Measurements from ENCODE around the gene LZTS3.
"Not testable (repeated sequence)": the region's sequence is repeated elsewhere in the genome, so short reads cannot be mapped to it uniquely, and the experiment has no call there.

The LZTS3 gene

DNA sequence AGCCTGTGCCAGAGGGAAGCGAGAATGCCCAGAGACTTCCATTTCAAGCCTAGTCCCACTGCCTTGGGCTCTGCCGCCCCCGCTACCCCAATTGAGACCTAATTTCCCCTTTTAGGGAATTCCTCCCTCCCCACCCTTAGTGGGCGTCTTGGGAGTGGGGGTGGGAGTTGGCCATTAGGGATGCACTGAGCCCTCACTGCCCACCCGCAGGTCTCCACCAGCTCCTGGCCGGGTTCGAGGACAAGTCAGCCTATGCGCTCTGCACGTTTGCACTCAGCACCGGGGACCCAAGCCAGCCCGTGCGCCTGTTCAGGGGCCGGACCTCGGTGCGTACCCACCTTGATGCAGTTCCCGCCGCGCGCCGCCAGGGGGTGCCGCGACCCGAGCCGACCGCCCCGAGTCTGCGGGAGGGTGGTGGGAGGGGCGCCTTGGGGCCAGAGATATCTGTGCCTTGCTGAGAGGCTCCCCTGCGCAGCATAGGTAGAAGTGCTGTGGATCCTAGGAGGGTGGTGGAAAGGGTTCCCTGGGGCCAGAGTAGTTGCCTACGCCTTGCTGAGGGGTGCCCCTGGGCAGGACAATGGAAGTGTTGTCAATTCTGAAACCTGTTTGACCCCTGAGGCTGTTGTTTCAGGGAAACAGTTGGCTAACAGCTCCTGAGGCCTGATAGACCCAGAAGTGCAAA, 45.1 kb upstream of the LZTS3 start:
- TF ChIP-seq ZNF70 (CRISPR knock-in tag; IDR thresholded peaks at IDR 0.05), result no peak
- no peak for TF ChIP-seq TSHZ2 (CRISPR knock-in tag; IDR thresholded peaks at IDR 0.05)
- TF ChIP-seq GLIS3 (CRISPR knock-in tag; IDR thresholded peaks at IDR 0.05), result no peak
- TF ChIP-seq CSDC2 (CRISPR knock-in tag; IDR thresholded peaks at IDR 0.05), result no peak
- no peak for TF ChIP-seq RARB (CRISPR knock-in tag; IDR thresholded peaks at IDR 0.05)
- no peak for TF ChIP-seq SNAI2 (CRISPR knock-in tag; IDR thresholded peaks at IDR 0.05)
- TF ChIP-seq ISL1 (CRISPR knock-in tag; IDR thresholded peaks at IDR 0.05), result no peak
- no peak for TF ChIP-seq OSR1 (CRISPR knock-in tag; IDR thresholded peaks at IDR 0.05)
- no peak for TF ChIP-seq ZNF8 (CRISPR knock-in tag; IDR thresholded peaks at IDR 0.05)
- TF ChIP-seq TOX (CRISPR knock-in tag; IDR thresholded peaks at IDR 0.05; ENCODE audit: borderline replicate concordance), result no peak
- no peak for TF ChIP-seq ZC3H10 (CRISPR knock-in tag; IDR thresholded peaks at IDR 0.05)
- TF ChIP-seq, protein P1, sequence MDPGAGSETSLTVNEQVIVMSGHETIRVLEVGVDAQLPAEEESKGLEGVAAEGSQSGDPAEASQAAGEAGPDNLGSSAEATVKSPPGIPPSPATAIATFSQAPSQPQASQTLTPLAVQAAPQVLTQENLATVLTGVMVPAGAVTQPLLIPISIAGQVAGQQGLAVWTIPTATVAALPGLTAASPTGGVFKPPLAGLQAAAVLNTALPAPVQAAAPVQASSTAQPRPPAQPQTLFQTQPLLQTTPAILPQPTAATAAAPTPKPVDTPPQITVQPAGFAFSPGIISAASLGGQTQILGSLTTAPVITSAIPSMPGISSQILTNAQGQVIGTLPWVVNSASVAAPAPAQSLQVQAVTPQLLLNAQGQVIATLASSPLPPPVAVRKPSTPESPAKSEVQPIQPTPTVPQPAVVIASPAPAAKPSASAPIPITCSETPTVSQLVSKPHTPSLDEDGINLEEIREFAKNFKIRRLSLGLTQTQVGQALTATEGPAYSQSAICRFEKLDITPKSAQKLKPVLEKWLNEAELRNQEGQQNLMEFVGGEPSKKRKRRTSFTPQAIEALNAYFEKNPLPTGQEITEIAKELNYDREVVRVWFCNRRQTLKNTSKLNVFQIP (CRISPR knock-in tag; IDR thresholded peaks at IDR 0.05; ENCODE audit: borderline replicate concordance, low read depth), result no peak
- TF ChIP-seq ESRRG (CRISPR knock-in tag; IDR thresholded peaks at IDR 0.05), result no peak
- TF ChIP-seq ZNF565 (CRISPR knock-in tag; conservative IDR thresholded peaks at IDR 0.05; ENCODE audit: low read depth), result no peak
- peak; percentile 95 for ATAC-seq

GRCh38 chr20:3215359-3215917, 42.1 kb upstream of the LZTS3 start:
- ATAC-seq, result not testable (repeated sequence)

DNA sequence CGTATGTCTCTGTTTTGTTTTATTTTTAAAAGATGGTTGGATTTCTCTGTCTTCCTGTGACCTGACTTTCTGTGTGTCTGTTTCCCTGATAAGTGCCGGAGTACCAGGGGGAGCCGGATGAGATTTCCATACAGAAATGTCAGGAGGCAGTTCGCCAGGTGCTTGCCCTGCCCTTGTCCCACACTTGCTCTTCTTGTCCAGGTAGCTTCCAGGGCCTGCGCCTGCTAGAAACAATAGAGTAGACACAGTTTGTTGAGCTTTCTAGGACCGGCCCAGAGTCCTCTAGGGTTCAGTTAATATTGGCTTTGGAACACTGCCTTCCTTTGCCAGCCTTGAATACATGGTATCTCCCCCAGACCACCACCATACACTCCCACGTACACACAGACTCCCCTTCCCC, 39.9 kb upstream of the LZTS3 start:
- no peak for TF ChIP-seq ESRRG (CRISPR knock-in tag; IDR thresholded peaks at IDR 0.05)
- TF ChIP-seq, protein P2, sequence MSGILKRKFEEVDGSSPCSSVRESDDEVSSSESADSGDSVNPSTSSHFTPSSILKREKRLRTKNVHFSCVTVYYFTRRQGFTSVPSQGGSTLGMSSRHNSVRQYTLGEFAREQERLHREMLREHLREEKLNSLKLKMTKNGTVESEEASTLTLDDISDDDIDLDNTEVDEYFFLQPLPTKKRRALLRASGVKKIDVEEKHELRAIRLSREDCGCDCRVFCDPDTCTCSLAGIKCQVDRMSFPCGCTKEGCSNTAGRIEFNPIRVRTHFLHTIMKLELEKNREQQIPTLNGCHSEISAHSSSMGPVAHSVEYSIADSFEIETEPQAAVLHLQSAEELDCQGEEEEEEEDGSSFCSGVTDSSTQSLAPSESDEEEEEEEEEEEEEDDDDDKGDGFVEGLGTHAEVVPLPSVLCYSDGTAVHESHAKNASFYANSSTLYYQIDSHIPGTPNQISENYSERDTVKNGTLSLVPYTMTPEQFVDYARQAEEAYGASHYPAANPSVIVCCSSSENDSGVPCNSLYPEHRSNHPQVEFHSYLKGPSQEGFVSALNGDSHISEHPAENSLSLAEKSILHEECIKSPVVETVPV (CRISPR knock-in tag; IDR thresholded peaks at IDR 0.05), result no peak
- TF ChIP-seq ZNF70 (CRISPR knock-in tag; IDR thresholded peaks at IDR 0.05), result no peak
- TF ChIP-seq RARB (CRISPR knock-in tag; IDR thresholded peaks at IDR 0.05), result no peak
- TF ChIP-seq ISL1 (CRISPR knock-in tag; IDR thresholded peaks at IDR 0.05), result no peak
- TF ChIP-seq, protein P3, sequence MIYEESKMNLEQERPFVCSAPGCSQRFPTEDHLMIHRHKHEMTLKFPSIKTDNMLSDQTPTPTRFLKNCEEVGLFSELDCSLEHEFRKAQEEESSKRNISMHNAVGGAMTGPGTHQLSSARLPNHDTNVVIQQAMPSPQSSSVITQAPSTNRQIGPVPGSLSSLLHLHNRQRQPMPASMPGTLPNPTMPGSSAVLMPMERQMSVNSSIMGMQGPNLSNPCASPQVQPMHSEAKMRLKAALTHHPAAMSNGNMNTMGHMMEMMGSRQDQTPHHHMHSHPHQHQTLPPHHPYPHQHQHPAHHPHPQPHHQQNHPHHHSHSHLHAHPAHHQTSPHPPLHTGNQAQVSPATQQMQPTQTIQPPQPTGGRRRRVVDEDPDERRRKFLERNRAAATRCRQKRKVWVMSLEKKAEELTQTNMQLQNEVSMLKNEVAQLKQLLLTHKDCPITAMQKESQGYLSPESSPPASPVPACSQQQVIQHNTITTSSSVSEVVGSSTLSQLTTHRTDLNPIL (CRISPR knock-in tag; IDR thresholded peaks at IDR 0.05; ENCODE audit: low read depth), result no peak
- TF ChIP-seq, protein P1 (CRISPR knock-in tag; IDR thresholded peaks at IDR 0.05; ENCODE audit: borderline replicate concordance, low read depth), result no peak
- no peak for TF ChIP-seq SNAI2 (CRISPR knock-in tag; IDR thresholded peaks at IDR 0.05)
- no peak for TF ChIP-seq BACH2 (CRISPR knock-in tag; IDR thresholded peaks at IDR 0.05; ENCODE audit: borderline replicate concordance)
- no peak for TF ChIP-seq TCF4 (CRISPR knock-in tag; IDR thresholded peaks at IDR 0.05; ENCODE audit: borderline replicate concordance)
- TF ChIP-seq ARNTL (CRISPR knock-in tag; IDR thresholded peaks at IDR 0.05; ENCODE audit: borderline replicate concordance, low read depth), result no peak
- TF ChIP-seq ZNF565 (CRISPR knock-in tag; conservative IDR thresholded peaks at IDR 0.05; ENCODE audit: low read depth), result no peak
- TF ChIP-seq GLIS3 (CRISPR knock-in tag; IDR thresholded peaks at IDR 0.05), result no peak
- TF ChIP-seq ZC3H10 (CRISPR knock-in tag; IDR thresholded peaks at IDR 0.05), result no peak
- TF ChIP-seq OSR1 (CRISPR knock-in tag; IDR thresholded peaks at IDR 0.05), result no peak
- TF ChIP-seq ZFP3 (CRISPR knock-in tag; IDR thresholded peaks at IDR 0.05), result no peak
- ATAC-seq, result no peak
